ENCODE data around the gene CPE. TPM values are rescaled to one million over a fixed set of nuclear protein-coding genes. Genes with fewer than 3 reads are reported as not detected.

CPE gene
- polyA plus RNA-seq, 1 donor (not counting 4 experiments of a cell fraction or from before 2014, with no cell fraction given), result 1.9 TPM

DNA sequence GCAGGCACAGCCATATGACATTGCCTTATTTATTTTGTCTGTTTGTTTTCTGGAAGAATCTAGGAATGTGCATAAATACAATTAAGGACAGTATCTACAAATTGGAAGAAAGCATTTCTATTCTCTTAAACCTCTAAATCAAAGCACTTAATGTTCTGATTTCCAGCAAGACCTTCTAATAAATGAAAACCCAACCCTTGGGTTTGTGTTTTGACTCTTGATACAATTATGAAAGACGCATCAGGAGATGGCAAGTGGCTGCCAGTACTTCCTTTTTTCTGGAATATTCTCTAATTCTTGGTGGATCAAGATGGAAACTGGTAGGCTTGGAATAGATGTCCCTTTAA lies 437 bp upstream of the CPE start:
- Histone ChIP-seq H3K27me3 (ENCODE audit: control insufficient read depth, extremely low read depth, insufficient read depth, low read length) (peaks cover 5% of the 10 kb centered on the region), H3K79me2 (ENCODE audit: control insufficient read depth, insufficient read depth, low read length) (no peaks in the 10 kb centered on the region), H3K9me3 (ENCODE audit: control insufficient read depth, low read depth, low read length) (no peaks in the 10 kb centered on the region), H3K9me1 (ENCODE audit: control insufficient read depth, extremely low read depth, insufficient read depth, low read length) (no peaks in the 10 kb centered on the region), H4K20me1 (ENCODE audit: control insufficient read depth, extremely low read depth, insufficient read depth, low read length) (no peaks in the 10 kb centered on the region), H3K36me3 (ENCODE audit: control insufficient read depth in 2 of 2, extremely low read depth in 1 of 2, insufficient read depth in 2 of 2, low read length in 2 of 2) (no peaks in the 10 kb centered on the region), H3K4me1 (ENCODE audit: control insufficient read depth, extremely low read depth, insufficient read depth, low read length) (no peaks in the 10 kb centered on the region), H3K4me3 (ENCODE audit: control insufficient read depth in 2 of 3, extremely low read depth in 1 of 3, insufficient read depth in 2 of 3, low read depth in 1 of 3, low read length in 3 of 3) (peak overlapping the region; percentile 32 to 64 (median 63)), H3K9ac (ENCODE audit: control insufficient read depth, extremely low read depth, insufficient read depth, low read length) (peak overlapping the region; percentile 35), H3K27ac (ENCODE audit: control insufficient read depth, insufficient read depth, low read length) (no peak overlapping the region), H3K4me2 (ENCODE audit: control insufficient read depth, extremely low read depth, insufficient read depth, low read depth, low read length) (peak overlapping the region; percentile 93), H2AFZ (ENCODE audit: control insufficient read depth, low read length) (peak overlapping the region; percentile 94)
- no peak for DNase-seq (ENCODE audit: low read depth, low spot score)
- FAIRE-seq, result no peak
- dilution Hi-C loops (cut with MboI; ENCODE audit: extremely low pct_ligation_motif_present, low sequenced_read_pairs), result no loop called here
- TF ChIP-seq, protein P1, sequence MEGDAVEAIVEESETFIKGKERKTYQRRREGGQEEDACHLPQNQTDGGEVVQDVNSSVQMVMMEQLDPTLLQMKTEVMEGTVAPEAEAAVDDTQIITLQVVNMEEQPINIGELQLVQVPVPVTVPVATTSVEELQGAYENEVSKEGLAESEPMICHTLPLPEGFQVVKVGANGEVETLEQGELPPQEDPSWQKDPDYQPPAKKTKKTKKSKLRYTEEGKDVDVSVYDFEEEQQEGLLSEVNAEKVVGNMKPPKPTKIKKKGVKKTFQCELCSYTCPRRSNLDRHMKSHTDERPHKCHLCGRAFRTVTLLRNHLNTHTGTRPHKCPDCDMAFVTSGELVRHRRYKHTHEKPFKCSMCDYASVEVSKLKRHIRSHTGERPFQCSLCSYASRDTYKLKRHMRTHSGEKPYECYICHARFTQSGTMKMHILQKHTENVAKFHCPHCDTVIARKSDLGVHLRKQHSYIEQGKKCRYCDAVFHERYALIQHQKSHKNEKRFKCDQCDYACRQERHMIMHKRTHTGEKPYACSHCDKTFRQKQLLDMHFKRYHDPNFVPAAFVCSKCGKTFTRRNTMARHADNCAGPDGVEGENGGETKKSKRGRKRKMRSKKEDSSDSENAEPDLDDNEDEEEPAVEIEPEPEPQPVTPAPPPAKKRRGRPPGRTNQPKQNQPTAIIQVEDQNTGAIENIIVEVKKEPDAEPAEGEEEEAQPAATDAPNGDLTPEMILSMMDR (optimal IDR thresholded peaks at IDR 0.05 in 1 of 3, IDR thresholded peaks at IDR 0.05 in 1 of 3, conservative IDR thresholded peaks at IDR 0.05 in 1 of 3; ENCODE audit: extremely low read depth in 1 of 3, insufficient read depth in 2 of 3, low read length in 3 of 3), result no peak
- TF ChIP-seq EZH2 (IDR thresholded peaks at IDR 0.05; ENCODE audit: low read length), result no peak

DNA sequence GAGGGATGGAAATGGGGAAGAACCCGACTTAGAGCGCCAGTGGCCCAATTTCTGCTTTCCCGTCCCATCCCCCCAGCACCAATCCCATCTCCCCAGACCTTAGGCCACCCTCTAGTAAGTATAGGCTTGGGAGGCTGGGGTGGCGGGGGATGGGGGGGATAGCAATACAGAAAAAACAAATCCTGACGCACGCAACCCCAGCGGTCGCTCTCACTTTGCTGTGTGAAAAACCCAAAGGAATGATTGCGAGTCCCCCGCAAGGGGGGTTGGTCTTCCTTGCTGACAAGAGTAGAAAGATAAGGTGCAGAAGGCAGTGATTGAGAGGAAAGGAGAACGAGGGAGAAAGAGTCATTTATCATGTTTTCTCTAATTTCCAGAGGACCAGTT lies 863 bp downstream of the CPE start:
- no peak overlapping the region for H2AFZ ChIP-seq (ENCODE audit: control insufficient read depth, low read length)
- FAIRE-seq (no peak), DNase-seq (ENCODE audit: low read depth, low spot score) (no peak)
- no peak overlapping the region for H3K9ac ChIP-seq (ENCODE audit: control insufficient read depth, extremely low read depth, insufficient read depth, low read length)
- TF ChIP-seq, protein P1 (optimal IDR thresholded peaks at IDR 0.05 in 1 of 3, IDR thresholded peaks at IDR 0.05 in 1 of 3, conservative IDR thresholded peaks at IDR 0.05 in 1 of 3; ENCODE audit: extremely low read depth in 1 of 3, insufficient read depth in 2 of 3, low read length in 3 of 3), result no peak
- TF ChIP-seq EZH2 (IDR thresholded peaks at IDR 0.05; ENCODE audit: low read length), result no peak
- no peak overlapping the region for H3K4me2 ChIP-seq (ENCODE audit: control insufficient read depth, extremely low read depth, insufficient read depth, low read depth, low read length)
- no peaks in the 10 kb centered on the region for H3K9me3 ChIP-seq (ENCODE audit: control insufficient read depth, low read depth, low read length)
- peaks cover 10% of the 10 kb centered on the region for H3K4me1 ChIP-seq (ENCODE audit: control insufficient read depth, extremely low read depth, insufficient read depth, low read length)
- dilution Hi-C loops (cut with MboI; ENCODE audit: extremely low pct_ligation_motif_present, low sequenced_read_pairs), result no loop called here
- no peaks in the 10 kb centered on the region for H3K79me2 ChIP-seq (ENCODE audit: control insufficient read depth, insufficient read depth, low read length)
- H3K27ac ChIP-seq (ENCODE audit: control insufficient read depth, insufficient read depth, low read length), result no peak overlapping the region
- no peak overlapping the region for H3K4me3 ChIP-seq (ENCODE audit: control insufficient read depth in 2 of 3, extremely low read depth in 1 of 3, insufficient read depth in 2 of 3, low read depth in 1 of 3, low read length in 3 of 3)
- H3K9me1 ChIP-seq (ENCODE audit: control insufficient read depth, extremely low read depth, insufficient read depth, low read length), result no peaks in the 10 kb centered on the region
- H3K36me3 ChIP-seq (ENCODE audit: control insufficient read depth in 2 of 2, extremely low read depth in 1 of 2, insufficient read depth in 2 of 2, low read length in 2 of 2), result no peaks in the 10 kb centered on the region
- peaks cover 5% of the 10 kb centered on the region for H3K27me3 ChIP-seq (ENCODE audit: control insufficient read depth, extremely low read depth, insufficient read depth, low read length)
- H4K20me1 ChIP-seq (ENCODE audit: control insufficient read depth, extremely low read depth, insufficient read depth, low read length), result no peaks in the 10 kb centered on the region

All from keratinocyte (primary cell).